ENCODE measurements around the gene RNF212. TPM values are rescaled to one million over a fixed set of nuclear protein-coding genes. Genes with fewer than 3 reads are reported as not detected.
"Not testable (repeated sequence)": the region's sequence is repeated elsewhere in the genome, so short reads cannot be mapped to it uniquely, and the experiment has no call there.

The RNF212 gene
- total and polyA plus RNA-seq, 5 donors from 2014 or later, result 2.8 to 5.4 (median 3.2) TPM

DNA sequence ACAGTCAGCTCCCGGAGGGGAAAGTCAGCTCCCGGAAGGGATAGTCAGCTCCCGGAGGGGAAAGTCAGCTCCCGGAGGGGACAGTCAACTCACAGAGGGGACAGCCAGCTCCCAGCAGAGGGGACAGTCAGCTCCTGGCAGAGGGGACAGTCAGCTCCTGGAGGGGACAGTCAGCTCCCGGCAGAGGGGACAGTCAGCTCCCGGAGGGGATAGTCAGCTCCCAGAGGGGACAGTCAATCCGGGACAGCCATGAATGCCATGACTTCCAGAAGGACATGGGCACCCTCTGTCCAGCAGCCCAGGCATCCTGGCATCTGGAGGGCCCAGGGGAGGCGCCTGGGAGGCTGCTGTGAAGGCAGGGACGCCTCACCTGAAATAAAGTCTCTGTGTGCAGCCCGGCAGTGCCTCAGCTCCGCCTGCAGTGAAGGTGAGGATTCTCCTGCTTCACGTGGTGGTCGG is 58.1 kb downstream of the RNF212 start:
- peaks cover 0 to 11% (median 8%) of the 10 kb centered on the region in 4 donors for H3K4me1 Mint-ChIP-seq
- peak; percentile 23 to 30 for ATAC-seq (ENCODE audit: low read depth in 2 of 2)
- peaks cover 13% of the 10 kb centered on the region for H3K4me1 ChIP-seq (ENCODE audit: control insufficient read depth, insufficient read depth, low read length, poor library complexity, severe bottlenecking)
- not testable (repeated sequence) for H3K27me3 Mint-ChIP-seq; H3K36me3 ChIP-seq (ENCODE audit: control insufficient read depth, insufficient read depth, low read length); H3K9me3 Mint-ChIP-seq; H3K9me3 ChIP-seq (ENCODE audit: control insufficient read depth in 2 of 2, low read length in 2 of 2); H3K36me3 Mint-ChIP-seq; DNase-seq; H3K27me3 ChIP-seq (ENCODE audit: control insufficient read depth, insufficient read depth, low read length)
- H3K27ac Mint-ChIP-seq, result peak overlapping the region; percentile 93 to 97 (median 97)
- peak overlapping the region; percentile 76 for H3K27ac ChIP-seq (ENCODE audit: insufficient read depth, low read length, poor library complexity, severe bottlenecking)
- peak overlapping the region; percentile 72 for H3K4me3 ChIP-seq (ENCODE audit: low read depth, low read length)
- peak overlapping the region; percentile 38 to 89 (median 84) for H3K4me3 Mint-ChIP-seq

DNA sequence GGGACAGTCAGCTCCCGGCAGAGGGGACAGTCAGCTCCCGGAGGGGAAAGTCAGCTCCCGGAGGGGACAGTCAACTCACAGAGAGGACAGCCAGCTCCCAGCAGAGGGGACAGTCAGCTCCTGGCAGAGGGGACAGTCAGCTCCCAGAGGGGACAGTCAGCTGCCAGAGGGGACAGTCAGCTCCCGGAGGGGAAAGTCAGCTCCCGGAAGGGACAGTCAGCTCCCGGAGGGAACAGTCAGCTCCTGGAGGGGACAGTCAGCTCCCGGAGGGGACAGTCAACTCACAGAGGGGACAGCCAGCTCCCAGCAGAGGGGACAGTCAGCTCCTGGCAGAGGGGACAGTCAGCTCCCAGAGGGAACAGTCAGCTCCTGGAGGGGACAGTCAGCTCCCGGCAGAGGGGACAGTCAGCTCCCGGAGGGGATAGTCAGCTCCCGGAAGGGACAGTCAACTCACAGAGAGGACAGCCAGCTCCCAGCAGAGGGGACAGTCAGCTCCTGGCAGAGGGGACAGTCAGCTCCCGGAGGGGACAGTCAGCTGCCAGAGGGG is 58.6 kb downstream of the RNF212 start:
- not testable (repeated sequence) for H3K4me3 Mint-ChIP-seq; H3K36me3 Mint-ChIP-seq; H3K9me3 ChIP-seq (ENCODE audit: control insufficient read depth in 2 of 2, low read length in 2 of 2); H3K27me3 Mint-ChIP-seq; H3K27me3 ChIP-seq (ENCODE audit: control insufficient read depth, insufficient read depth, low read length); H3K4me3 ChIP-seq (ENCODE audit: low read depth, low read length); DNase-seq; H3K36me3 ChIP-seq (ENCODE audit: control insufficient read depth, insufficient read depth, low read length); H3K27ac ChIP-seq (ENCODE audit: insufficient read depth, low read length, poor library complexity, severe bottlenecking); H3K27ac Mint-ChIP-seq; H3K9me3 Mint-ChIP-seq; ATAC-seq (ENCODE audit: low read depth in 2 of 2)
- H3K4me1 Mint-ChIP-seq, result peaks cover 0 to 11% (median 8%) of the 10 kb centered on the region in 4 donors
- H3K4me1 ChIP-seq (ENCODE audit: control insufficient read depth, insufficient read depth, low read length, poor library complexity, severe bottlenecking), result peaks cover 13% of the 10 kb centered on the region

DNA sequence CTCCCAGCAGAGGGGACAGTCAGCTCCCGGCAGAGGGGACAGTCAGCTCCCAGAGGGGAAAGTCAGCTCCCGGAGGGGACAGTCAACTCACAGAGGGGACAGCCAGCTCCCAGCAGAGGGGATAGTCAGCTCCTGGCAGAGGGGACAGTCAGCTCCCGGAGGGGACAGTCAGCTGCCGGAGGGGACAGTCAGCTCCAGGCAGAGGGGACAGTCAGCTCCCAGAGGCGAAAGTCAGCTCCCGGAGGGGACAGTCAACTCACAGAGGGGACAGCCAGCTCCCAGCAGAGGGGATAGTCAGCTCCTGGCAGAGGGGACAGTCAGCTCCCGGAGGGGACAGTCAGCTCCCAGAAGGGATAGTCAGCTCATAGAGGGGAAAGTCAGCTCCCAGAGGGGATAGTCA is 59.5 kb downstream of the RNF212 start:
- H3K36me3 ChIP-seq (ENCODE audit: control insufficient read depth, insufficient read depth, low read length); H3K9me3 ChIP-seq (ENCODE audit: control insufficient read depth in 2 of 2, low read length in 2 of 2); H3K9me3 Mint-ChIP-seq; H3K27me3 ChIP-seq (ENCODE audit: control insufficient read depth, insufficient read depth, low read length); H3K36me3 Mint-ChIP-seq; H3K4me3 ChIP-seq (ENCODE audit: low read depth, low read length); ATAC-seq (ENCODE audit: low read depth in 2 of 2); DNase-seq; H3K4me3 Mint-ChIP-seq; H3K27ac ChIP-seq (ENCODE audit: insufficient read depth, low read length, poor library complexity, severe bottlenecking): not testable (repeated sequence)
- peaks cover 13% of the 10 kb centered on the region for H3K4me1 ChIP-seq (ENCODE audit: control insufficient read depth, insufficient read depth, low read length, poor library complexity, severe bottlenecking)
- Mint-ChIP-seq H3K4me1 (peaks cover 0 to 11% (median 8%) of the 10 kb centered on the region in 4 donors), H3K27ac (peak overlapping the region in 1 of 3 donors; percentile 71), H3K27me3 (peaks cover 10% of the 10 kb centered on the region)

DNA sequence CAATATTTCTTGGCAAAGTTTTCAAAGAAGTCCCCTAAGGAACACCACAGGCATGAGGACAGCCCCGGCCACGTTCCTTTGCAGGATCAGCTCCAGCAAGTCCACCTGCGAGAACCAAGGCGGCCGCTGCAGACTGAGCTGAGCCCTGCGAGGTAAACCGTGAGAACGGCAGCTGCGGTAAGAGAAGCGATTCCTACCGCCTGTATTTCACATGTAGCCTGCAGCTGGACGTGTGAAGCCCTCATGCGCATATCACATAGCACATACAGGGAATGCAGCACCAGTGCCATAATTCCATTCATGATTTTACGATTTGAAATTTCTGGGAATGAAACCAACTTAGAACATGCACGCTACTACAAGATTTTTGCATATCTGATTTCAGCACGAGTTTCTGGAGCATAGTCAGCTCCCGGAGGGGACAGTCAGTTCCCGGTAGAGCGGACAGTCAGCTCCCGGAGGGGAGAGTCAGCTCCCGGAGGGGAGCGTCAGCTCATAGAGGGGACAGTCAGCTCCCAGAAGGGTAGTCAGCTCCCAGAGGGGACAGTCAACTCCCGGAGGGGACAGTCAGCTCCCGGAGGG is 60.2 kb downstream of the RNF212 start:
- Histone ChIP-seq H3K27ac (ENCODE audit: insufficient read depth, low read length, poor library complexity, severe bottlenecking) (no peak overlapping the region), H3K4me3 (ENCODE audit: low read depth, low read length) (no peak overlapping the region), H3K9me3 (ENCODE audit: control insufficient read depth in 2 of 2, low read length in 2 of 2) (no peaks in the 10 kb centered on the region), H3K4me1 (ENCODE audit: control insufficient read depth, insufficient read depth, low read length, poor library complexity, severe bottlenecking) (peaks cover 13% of the 10 kb centered on the region), H3K27me3 (ENCODE audit: control insufficient read depth, insufficient read depth, low read length) (no peaks in the 10 kb centered on the region), H3K36me3 (ENCODE audit: control insufficient read depth, insufficient read depth, low read length) (no peaks in the 10 kb centered on the region)
- peak overlapping the region in 2 of 4 donors; percentile 3 to 49 for H3K4me3 Mint-ChIP-seq
- peaks cover 8% of the 10 kb centered on the region for H3K36me3 Mint-ChIP-seq
- ATAC-seq (ENCODE audit: low read depth in 2 of 2) (no peak), DNase-seq (no peak)
- H3K27ac Mint-ChIP-seq, result no peak overlapping the region
- peaks cover 0 to 11% (median 8%) of the 10 kb centered on the region in 4 donors for H3K4me1 Mint-ChIP-seq
- peaks cover 16% of the 10 kb centered on the region for H3K27me3 Mint-ChIP-seq
- peaks cover 0 to 3% (median 0%) of the 10 kb centered on the region in 7 donors for H3K9me3 Mint-ChIP-seq

DNA sequence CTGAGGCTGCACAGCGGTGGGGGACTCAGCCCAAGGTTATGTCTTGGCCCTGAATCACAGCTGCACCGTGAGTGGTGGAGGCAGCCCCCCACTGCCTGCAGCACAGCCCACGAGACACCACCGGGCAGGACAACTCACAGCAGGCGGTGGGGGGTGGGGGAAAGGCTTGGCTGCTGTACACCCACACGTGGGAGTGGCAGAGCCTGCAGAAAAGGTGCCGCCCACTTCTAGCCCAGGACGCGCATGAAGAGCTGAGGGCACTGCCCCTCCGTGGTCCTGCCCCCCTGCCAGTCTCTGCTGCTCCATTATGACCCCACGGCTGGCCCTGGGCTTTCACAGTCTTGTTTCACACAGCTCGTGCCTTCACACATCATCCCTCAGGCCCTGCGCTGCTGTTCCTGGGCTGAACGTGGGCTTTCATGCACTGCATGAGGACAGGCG is 61.1 kb downstream of the RNF212 start:
- H3K9me3 ChIP-seq (ENCODE audit: control insufficient read depth in 2 of 2, low read length in 2 of 2), result no peaks in the 10 kb centered on the region
- DNase-seq, result no peak
- H3K27me3 ChIP-seq (ENCODE audit: control insufficient read depth, insufficient read depth, low read length), result no peaks in the 10 kb centered on the region
- H3K36me3 ChIP-seq (ENCODE audit: control insufficient read depth, insufficient read depth, low read length), result no peaks in the 10 kb centered on the region
- Mint-ChIP-seq H3K36me3 (peaks cover 8% of the 10 kb centered on the region), H3K4me3 (peak overlapping the region in 1 of 4 donors; percentile 3), H3K27ac (peak overlapping the region in 1 of 3 donors; percentile 39), H3K9me3 (peaks cover 0 to 3% (median 0%) of the 10 kb centered on the region in 7 donors), H3K27me3 (peaks cover 22% of the 10 kb centered on the region), H3K4me1 (peaks cover 0 to 11% (median 8%) of the 10 kb centered on the region in 4 donors)
- peaks cover 13% of the 10 kb centered on the region for H3K4me1 ChIP-seq (ENCODE audit: control insufficient read depth, insufficient read depth, low read length, poor library complexity, severe bottlenecking)
- ATAC-seq (ENCODE audit: low read depth in 2 of 2), result no peak
- no peak overlapping the region for H3K27ac ChIP-seq (ENCODE audit: insufficient read depth, low read length, poor library complexity, severe bottlenecking)
- H3K4me3 ChIP-seq (ENCODE audit: low read depth, low read length), result no peak overlapping the region

DNA sequence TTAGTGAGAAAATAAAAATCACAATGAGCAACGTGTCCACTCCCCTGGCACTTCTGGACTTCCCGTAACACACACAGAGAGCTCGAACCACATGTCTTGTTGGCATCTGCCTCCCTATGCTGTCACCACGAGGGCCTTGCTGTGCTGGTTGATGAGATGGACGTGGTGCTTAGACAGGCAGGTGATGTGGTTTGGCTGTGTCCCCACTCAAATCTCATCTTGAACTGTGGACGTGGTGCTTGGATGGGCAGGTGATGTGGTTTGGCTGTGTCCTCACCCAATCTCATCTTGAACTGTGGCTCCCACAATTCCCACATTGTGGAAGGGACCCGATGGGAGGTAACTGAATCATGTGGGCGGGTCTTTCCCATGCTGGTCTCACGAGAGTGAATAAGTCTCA is 61.9 kb downstream of the RNF212 start:
- no peak overlapping the region for H3K27ac Mint-ChIP-seq
- Histone ChIP-seq H3K4me1 (ENCODE audit: control insufficient read depth, insufficient read depth, low read length, poor library complexity, severe bottlenecking) (peaks cover 10% of the 10 kb centered on the region), H3K27me3 (ENCODE audit: control insufficient read depth, insufficient read depth, low read length) (no peaks in the 10 kb centered on the region), H3K4me3 (ENCODE audit: low read depth, low read length) (no peak overlapping the region), H3K36me3 (ENCODE audit: control insufficient read depth, insufficient read depth, low read length) (no peaks in the 10 kb centered on the region), H3K9me3 (ENCODE audit: control insufficient read depth in 2 of 2, low read length in 2 of 2) (no peaks in the 10 kb centered on the region), H3K27ac (ENCODE audit: insufficient read depth, low read length, poor library complexity, severe bottlenecking) (no peak overlapping the region)
- H3K4me1 Mint-ChIP-seq, result peaks cover 0 to 14% (median 8%) of the 10 kb centered on the region in 4 donors
- peak overlapping the region in 1 of 4 donors; percentile 77 for H3K4me3 Mint-ChIP-seq
- ATAC-seq (ENCODE audit: low read depth in 2 of 2) (no peak), DNase-seq (no peak)
- peaks cover 0 to 3% (median 0%) of the 10 kb centered on the region in 7 donors for H3K9me3 Mint-ChIP-seq
- peaks cover 29% of the 10 kb centered on the region for H3K27me3 Mint-ChIP-seq
- peaks cover 8% of the 10 kb centered on the region for H3K36me3 Mint-ChIP-seq

DNA sequence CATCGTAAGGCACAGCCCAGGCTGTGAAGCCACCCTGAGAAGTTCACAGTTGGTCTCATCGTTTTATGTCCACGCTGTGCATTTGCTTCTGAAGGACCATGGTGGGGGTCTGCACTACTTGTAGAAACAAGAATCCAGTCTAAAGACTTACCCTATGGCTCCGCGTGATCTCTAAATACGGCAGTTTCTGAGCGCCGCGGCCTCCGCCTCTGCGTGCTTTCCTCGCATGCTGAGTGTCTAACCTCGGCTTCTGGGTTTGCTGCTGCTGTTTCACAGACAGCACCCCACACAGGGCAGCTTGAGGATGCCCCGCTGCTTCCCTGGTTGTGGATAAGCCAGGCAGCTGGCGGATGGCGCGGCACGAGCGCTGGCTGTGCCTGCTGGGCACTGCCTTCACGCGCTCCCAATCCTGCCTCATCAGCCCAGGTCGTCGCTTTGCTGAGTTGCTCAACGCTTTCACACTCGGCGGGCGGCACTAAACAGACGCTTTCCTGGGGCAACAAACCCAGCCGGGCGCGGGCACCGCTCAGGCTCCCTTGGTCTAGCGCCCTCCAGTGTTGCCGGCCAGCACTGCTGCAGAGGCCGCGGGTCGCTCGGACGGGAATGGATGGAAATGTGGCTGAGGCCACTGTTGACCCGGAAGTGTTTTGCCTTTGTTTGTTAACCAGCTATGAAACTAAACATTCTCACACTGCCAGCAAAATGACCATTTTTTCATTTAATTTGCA is 62.7 kb downstream of the RNF212 start:
- no peaks in the 10 kb centered on the region for H3K36me3 ChIP-seq (ENCODE audit: control insufficient read depth, insufficient read depth, low read length)
- peaks cover 3% of the 10 kb centered on the region for H3K4me1 ChIP-seq (ENCODE audit: control insufficient read depth, insufficient read depth, low read length, poor library complexity, severe bottlenecking)
- no peaks in the 10 kb centered on the region for H3K9me3 ChIP-seq (ENCODE audit: control insufficient read depth in 2 of 2, low read length in 2 of 2)
- Mint-ChIP-seq H3K4me3 (no peak overlapping the region), H3K9me3 (peaks cover 0 to 3% (median 0%) of the 10 kb centered on the region in 7 donors), H3K36me3 (peaks cover 4% of the 10 kb centered on the region), H3K4me1 (peaks cover 0 to 6% (median 1%) of the 10 kb centered on the region in 4 donors), H3K27me3 (peaks cover 23% of the 10 kb centered on the region), H3K27ac (no peak overlapping the region)
- ATAC-seq (ENCODE audit: low read depth in 2 of 2) (no peak), DNase-seq (no peak)
- H3K27ac ChIP-seq (ENCODE audit: insufficient read depth, low read length, poor library complexity, severe bottlenecking), result no peak overlapping the region
- no peak overlapping the region for H3K4me3 ChIP-seq (ENCODE audit: low read depth, low read length)
- no peaks in the 10 kb centered on the region for H3K27me3 ChIP-seq (ENCODE audit: control insufficient read depth, insufficient read depth, low read length)
